ENCODE measurements around the gene MBNL3.
"Not testable (repeated sequence)": the region's sequence is repeated elsewhere in the genome, so short reads cannot be mapped to it uniquely, and the experiment has no call there.

The MBNL3 gene

DNA sequence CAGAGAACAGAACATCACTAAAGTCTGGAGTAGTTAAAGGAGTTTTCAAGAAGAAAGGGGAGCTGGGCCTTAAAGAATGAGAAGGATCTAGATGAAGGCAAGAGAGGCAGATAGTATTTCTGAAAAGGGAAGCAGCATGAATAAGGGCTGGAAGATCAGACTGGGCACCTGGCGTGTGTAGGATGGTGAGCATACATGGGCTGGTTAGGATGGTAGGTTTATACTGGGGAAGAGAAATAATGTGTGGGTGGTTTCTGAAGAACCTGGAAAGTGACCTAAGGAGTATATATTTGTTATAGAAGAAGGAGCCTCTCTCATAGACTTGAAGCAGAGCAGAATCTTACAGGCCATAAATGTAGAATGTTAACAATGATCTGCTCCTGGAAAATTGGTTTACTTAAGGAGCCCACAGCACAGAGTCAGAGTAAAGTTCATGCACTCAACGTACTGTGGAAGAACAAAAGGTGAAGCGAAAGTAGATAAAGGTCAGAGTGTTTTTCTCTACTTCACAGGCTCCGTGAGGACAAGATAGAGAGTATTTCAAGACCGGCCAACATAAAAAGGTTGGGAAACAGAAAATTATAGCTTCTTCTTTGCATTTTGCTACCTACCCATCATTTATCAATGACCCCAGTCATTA is 35.8 kb downstream of the MBNL3 start:
- H3K9me3 Mint-ChIP-seq, result no peaks in the 10 kb centered on the region
- no peak overlapping the region for H3K27ac Mint-ChIP-seq
- no peaks in the 10 kb centered on the region for H3K4me1 Mint-ChIP-seq
- H3K4me3 Mint-ChIP-seq, result no peak overlapping the region
- peaks cover 6% of the 10 kb centered on the region for H3K36me3 Mint-ChIP-seq
- no peaks in the 10 kb centered on the region for H3K27me3 Mint-ChIP-seq

DNA sequence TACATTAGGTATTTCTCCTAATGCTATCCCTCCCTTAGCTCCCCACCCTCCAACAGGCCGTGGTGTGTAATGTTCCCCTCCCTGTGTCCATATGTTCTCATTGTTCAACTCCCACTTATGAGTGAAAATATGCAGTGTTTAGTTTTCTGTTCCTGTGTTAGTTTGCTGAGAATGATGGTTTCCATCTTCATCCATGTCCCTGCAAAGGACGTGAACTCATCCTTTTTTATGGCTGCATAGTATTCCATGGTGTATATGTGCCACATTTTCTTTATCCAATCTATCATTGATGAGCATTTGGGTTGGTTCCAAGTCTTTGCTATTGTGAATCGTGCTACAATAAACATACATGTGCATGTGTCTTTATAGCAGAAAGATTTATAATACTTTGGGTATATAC is 42.9 kb downstream of the MBNL3 start:
- H3K9me3 Mint-ChIP-seq, H3K36me3 Mint-ChIP-seq, H3K27ac Mint-ChIP-seq, H3K27me3 Mint-ChIP-seq, H3K4me3 Mint-ChIP-seq, H3K4me1 Mint-ChIP-seq: not testable (repeated sequence)

DNA sequence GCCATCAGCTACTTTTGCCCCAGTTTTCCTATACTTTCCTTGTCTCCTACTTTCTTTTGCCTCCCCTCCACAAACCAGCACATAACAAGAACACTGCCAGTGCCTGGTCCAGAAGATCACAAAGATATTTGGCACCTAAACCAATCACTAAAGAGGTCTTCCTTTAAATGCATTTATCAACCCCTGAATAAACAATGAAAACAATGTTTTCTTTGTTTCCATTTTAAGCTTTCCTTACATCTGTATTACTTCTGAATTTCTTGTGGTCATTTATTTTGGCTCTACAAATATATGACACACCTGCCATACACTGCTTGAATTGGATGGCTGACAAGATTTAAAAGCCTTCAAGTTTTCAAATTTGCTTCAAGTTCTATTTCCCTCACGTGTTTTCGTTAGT is 43.9 kb downstream of the MBNL3 start:
- Mint-ChIP-seq H3K27ac (no peak overlapping the region), H3K27me3 (no peaks in the 10 kb centered on the region), H3K4me1 (peaks cover 4% of the 10 kb centered on the region), H3K9me3 (no peaks in the 10 kb centered on the region), H3K36me3 (peaks cover 2% of the 10 kb centered on the region), H3K4me3 (no peak overlapping the region)

DNA sequence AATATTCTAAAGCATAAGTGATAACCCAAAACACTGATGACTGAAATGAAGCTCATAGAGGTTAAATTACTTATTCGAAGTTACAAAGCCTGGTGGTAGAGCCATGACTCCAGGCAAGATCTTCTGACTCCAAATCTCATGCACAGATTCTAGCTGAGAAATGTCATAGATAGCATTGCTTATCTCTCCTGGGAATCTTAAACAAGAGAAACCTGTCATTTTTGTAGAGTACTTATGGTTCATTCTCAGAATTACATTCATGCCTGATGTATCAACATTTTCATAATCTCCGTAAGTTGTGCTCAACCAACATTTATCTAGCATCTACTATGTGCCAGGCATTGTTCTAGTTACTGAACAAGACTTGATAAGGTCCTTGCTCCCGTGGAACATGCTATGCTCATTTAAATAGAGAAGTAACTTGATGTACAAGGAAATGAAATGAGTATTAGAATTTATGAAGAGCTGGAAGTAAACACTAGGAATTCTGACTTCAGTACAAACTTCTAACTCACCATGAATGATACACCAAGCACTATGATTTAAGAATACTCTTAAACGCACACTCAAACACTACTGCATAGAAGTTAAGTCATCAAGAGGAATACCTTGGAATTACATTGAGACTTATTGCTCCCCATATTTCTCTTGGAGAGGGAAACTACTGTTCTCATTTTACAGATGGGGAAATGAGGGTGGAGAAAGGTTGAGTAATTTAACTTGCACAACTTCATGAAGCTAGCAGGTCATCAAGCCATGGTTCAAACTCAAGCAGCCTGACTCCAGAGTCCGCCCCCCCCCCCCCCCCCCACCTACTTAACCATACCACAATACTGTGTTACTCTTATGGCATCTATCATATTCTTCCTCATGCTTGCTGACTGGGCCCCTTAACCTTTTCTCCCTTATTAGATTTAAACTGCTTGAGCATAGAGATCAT is 45.4 kb downstream of the MBNL3 start:
- peaks cover 4% of the 10 kb centered on the region for H3K4me1 Mint-ChIP-seq
- no peak overlapping the region for H3K27ac Mint-ChIP-seq
- no peak overlapping the region for H3K4me3 Mint-ChIP-seq
- H3K9me3 Mint-ChIP-seq, result no peaks in the 10 kb centered on the region
- H3K36me3 Mint-ChIP-seq, result peaks cover 2% of the 10 kb centered on the region
- H3K27me3 Mint-ChIP-seq, result no peaks in the 10 kb centered on the region

DNA sequence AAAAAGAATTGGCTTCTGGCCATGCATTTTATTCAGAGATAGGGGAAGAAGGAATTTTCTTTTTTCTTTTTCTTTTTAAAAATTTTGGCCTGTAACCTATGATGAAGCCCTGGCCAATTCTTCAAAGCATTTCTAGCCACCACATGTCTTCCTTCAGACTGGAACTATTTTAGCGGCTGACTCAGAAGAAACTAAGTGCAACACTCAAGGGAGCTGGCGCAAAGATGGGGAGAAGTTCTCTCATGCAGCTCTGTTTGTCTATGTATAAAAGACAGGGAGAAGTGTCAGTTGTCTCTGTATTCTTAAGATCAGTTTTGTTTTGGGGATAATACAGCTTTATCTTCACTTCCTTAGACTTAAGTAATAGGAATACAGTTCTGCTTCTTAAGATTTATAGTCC is 46.1 kb downstream of the MBNL3 start:
- no peaks in the 10 kb centered on the region for H3K27me3 Mint-ChIP-seq
- peaks cover 4% of the 10 kb centered on the region for H3K4me1 Mint-ChIP-seq
- H3K27ac Mint-ChIP-seq, result no peak overlapping the region
- peaks cover 2% of the 10 kb centered on the region for H3K36me3 Mint-ChIP-seq
- H3K9me3 Mint-ChIP-seq, result no peaks in the 10 kb centered on the region
- no peak overlapping the region for H3K4me3 Mint-ChIP-seq

DNA sequence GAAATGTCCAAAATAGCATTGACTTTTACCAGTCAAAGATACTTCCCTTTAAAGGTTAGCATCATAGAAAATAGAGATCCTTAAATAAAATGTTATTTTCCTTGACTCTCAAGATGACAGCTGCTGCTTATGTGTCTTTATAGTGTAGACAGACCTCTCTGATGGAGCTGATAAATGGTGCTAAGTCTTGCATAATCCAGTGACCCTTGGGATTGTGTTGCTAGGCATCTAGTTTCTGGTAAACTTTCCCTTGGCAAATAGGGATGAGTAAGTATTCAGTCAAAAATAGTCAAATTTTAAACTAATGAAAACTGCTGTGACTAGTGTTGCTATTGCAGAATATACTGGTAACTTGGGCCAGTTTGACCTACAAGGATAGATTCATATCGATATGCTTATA is 53.6 kb downstream of the MBNL3 start:
- H3K9me3 Mint-ChIP-seq, result no peaks in the 10 kb centered on the region
- H3K4me3 Mint-ChIP-seq, result no peak overlapping the region
- H3K27me3 Mint-ChIP-seq, result no peaks in the 10 kb centered on the region
- H3K4me1 Mint-ChIP-seq, result no peaks in the 10 kb centered on the region
- H3K27ac Mint-ChIP-seq, result no peak overlapping the region
- peaks cover 7% of the 10 kb centered on the region for H3K36me3 Mint-ChIP-seq

DNA sequence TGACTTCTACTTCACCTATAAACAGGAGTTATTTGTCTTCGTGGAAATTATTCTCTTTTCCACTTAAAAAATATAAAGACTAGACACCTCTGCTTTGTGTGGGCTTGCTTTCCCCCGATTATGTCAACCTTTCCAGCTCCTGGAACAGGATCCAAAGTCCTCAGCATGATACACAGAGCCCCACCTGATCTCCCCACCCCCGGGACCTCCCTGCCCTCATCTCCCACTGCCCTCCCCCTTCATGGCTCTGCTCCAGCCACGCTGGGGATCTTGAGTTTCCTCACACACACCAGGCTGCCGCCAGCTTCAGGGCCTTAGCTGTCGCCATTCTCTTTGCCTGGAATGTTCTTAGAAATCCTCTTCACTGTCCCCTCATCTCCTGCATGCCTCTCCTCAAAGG is 55.3 kb downstream of the MBNL3 start:
- Mint-ChIP-seq H3K4me1 (no peaks in the 10 kb centered on the region), H3K27ac (no peak overlapping the region), H3K4me3 (no peak overlapping the region), H3K27me3 (no peaks in the 10 kb centered on the region), H3K9me3 (no peaks in the 10 kb centered on the region), H3K36me3 (peaks cover 7% of the 10 kb centered on the region)

DNA sequence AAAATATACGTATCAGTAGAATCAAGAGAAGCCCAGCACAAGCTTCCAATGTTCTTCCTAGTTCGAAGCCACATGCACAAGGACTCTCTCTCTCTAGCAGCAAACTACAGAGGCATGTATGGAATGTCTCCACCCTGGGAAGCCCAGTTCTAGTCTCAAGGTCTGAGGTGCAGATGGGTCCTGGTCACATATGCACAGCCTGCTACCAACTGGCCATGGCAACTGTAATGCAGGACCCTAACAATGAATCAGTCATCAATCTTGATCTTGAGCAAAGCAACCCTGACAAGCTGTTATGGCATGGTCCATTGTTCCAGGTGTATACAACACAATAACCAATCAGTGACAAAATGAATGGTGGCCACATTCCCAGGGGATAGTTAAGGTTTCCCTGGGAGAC is 55.8 kb downstream of the MBNL3 start:
- Mint-ChIP-seq H3K4me1 (no peaks in the 10 kb centered on the region), H3K27ac (no peak overlapping the region), H3K9me3 (no peaks in the 10 kb centered on the region), H3K36me3 (peaks cover 9% of the 10 kb centered on the region), H3K27me3 (no peaks in the 10 kb centered on the region), H3K4me3 (no peak overlapping the region)

DNA sequence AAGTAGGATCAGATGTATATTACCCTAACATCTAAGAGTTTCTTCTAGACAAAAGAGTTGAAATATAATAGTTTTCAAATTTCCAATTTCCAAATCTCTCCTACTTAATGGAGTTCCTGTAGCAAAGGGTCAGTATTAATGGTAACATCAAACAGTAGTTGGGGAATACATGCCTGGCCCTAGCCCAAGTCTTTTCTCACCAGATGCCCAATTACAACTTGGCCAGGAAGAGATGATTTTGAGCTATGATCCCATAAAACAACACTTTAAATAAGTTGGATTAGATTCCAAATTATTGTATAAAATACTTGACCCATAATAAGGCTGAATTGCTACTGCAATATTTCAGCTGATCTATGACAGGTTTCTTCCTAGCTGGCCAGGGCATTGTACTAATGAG is 59.9 kb downstream of the MBNL3 start:
- Mint-ChIP-seq H3K9me3 (no peaks in the 10 kb centered on the region), H3K36me3 (peaks cover 5% of the 10 kb centered on the region), H3K4me1 (peaks cover 7% of the 10 kb centered on the region), H3K27me3 (no peaks in the 10 kb centered on the region), H3K4me3 (no peak overlapping the region), H3K27ac (no peak overlapping the region)

DNA sequence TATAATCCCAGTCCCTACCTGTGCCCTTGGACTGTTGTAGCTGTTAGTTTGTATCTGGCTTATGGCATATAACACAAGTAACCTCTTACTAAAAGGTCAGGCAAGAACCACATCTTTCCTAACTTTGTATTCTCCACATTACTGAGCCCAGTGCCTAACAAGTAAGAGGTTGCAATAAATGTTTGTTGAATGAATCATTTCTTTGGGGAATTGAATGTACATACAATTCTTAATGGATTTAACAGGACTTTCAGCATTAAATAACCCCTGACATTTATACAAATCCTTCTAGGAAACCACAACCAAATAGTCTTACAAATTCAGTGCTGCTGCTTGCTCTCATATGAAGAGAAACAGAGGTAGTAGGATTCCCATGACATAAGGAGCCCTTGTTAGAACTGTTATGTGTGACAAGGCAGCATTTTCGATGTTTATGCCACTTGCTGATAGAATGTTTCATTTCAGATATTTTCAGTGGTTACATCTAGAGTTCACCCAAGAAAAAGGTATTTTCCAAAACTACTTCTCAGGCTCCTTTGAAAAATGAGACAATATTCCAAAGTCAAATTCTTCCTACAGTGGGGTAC is 62.0 kb downstream of the MBNL3 start:
- no peak overlapping the region for H3K27ac Mint-ChIP-seq
- H3K9me3 Mint-ChIP-seq, result no peaks in the 10 kb centered on the region
- H3K4me3 Mint-ChIP-seq, result no peak overlapping the region
- H3K36me3 Mint-ChIP-seq, result peaks cover 3% of the 10 kb centered on the region
- peaks cover 7% of the 10 kb centered on the region for H3K4me1 Mint-ChIP-seq
- no peaks in the 10 kb centered on the region for H3K27me3 Mint-ChIP-seq

DNA sequence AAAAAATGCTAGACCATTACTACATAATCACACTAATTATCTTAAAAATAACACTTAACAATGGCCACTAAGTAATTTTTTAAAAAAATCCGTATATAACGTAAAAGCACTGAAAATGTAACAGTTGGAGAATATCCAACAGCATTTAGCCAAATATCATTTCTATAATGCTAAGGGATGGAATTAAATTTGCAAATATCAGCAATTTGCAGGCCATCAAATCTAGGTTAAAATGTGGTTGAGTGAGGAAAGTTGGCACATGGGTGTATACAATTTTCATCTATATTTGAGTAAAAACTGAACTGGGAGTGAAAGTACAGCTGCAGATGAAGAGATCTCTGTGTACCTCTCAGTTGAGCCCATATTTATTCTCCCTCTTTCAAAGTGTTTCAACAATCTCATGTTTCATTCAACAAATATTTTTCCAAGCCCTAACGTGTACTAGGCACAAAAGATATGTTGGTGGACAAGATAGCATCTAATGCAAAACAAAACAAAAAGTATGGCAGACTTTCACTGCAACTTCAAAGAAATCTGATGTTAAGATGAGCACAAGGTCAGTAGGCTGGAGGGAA is 63.0 kb downstream of the MBNL3 start:
- no peaks in the 10 kb centered on the region for H3K9me3 Mint-ChIP-seq
- no peaks in the 10 kb centered on the region for H3K27me3 Mint-ChIP-seq
- peaks cover 3% of the 10 kb centered on the region for H3K36me3 Mint-ChIP-seq
- no peak overlapping the region for H3K4me3 Mint-ChIP-seq
- H3K27ac Mint-ChIP-seq, result no peak overlapping the region
- H3K4me1 Mint-ChIP-seq, result peaks cover 7% of the 10 kb centered on the region

DNA sequence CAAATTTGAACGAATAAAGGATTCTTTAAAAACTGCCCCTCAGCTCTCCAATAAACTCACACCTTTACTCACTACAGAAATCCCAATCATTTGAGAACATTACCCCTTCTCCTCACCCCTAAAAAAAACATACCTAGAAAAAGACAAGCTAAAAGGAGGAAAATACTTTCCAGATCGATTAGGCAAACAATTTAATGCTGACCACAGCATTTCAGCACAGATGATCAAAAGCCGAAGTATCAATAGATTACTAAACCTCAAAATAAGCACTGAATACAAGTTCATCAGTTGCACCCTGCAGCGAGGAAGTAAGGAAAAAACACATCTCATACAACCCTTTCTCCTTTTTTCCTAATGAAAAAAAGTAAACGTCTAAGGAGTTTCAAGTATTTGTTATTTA is 65.5 kb downstream of the MBNL3 start:
- no peak overlapping the region for H3K27ac Mint-ChIP-seq
- no peak overlapping the region for H3K4me3 Mint-ChIP-seq
- H3K9me3 Mint-ChIP-seq, result no peaks in the 10 kb centered on the region
- H3K36me3 Mint-ChIP-seq, result peaks cover 3% of the 10 kb centered on the region
- no peaks in the 10 kb centered on the region for H3K27me3 Mint-ChIP-seq
- peaks cover 7% of the 10 kb centered on the region for H3K4me1 Mint-ChIP-seq

DNA sequence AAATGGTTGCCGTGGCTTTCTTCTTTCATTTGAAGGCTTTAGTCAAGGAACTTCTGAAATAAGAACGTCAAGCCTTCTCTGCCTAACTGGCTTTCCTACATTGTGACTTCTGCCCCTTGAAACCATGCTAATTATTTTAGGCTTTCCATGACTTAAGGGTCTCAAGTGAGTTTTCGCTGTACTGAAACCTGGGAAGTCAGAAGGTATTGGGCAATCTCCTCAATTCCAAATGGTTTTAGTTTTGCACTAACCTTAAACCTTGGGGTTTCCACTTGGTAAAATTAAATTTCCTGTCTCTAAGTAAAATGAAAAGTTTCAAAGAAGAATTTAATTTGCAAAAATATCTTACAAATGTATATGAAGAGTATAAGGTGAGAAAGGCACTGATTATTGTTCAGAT is 73.8 kb downstream of the MBNL3 start:
- H3K27me3 Mint-ChIP-seq, result no peaks in the 10 kb centered on the region
- H3K4me3 Mint-ChIP-seq, result no peak overlapping the region
- no peak overlapping the region for H3K27ac Mint-ChIP-seq
- H3K36me3 Mint-ChIP-seq, result no peaks in the 10 kb centered on the region
- H3K4me1 Mint-ChIP-seq, result peaks cover 5% of the 10 kb centered on the region
- H3K9me3 Mint-ChIP-seq, result no peaks in the 10 kb centered on the region

DNA sequence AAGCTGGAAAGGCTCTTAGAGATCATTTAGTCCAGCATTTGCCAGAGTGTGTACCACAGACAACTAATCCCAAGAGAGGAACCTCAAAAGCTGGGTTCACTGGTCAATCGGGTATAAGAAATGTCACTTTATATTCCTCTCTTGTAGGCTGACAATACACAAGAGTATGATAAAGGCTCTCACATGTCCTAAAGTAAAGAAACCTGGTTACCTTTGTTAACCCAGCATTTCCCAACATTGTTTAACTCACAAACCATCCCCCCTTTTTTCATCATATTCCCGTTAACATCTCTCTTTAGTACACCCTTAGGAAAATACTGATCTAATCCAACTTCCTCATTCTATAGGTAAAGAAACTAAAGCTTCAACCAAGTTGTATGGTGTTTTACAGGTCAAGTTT is 74.4 kb downstream of the MBNL3 start:
- H3K4me3 Mint-ChIP-seq, result no peak overlapping the region
- H3K9me3 Mint-ChIP-seq, result no peaks in the 10 kb centered on the region
- H3K27ac Mint-ChIP-seq, result no peak overlapping the region
- no peaks in the 10 kb centered on the region for H3K36me3 Mint-ChIP-seq
- H3K27me3 Mint-ChIP-seq, result no peaks in the 10 kb centered on the region
- peaks cover 10% of the 10 kb centered on the region for H3K4me1 Mint-ChIP-seq

DNA sequence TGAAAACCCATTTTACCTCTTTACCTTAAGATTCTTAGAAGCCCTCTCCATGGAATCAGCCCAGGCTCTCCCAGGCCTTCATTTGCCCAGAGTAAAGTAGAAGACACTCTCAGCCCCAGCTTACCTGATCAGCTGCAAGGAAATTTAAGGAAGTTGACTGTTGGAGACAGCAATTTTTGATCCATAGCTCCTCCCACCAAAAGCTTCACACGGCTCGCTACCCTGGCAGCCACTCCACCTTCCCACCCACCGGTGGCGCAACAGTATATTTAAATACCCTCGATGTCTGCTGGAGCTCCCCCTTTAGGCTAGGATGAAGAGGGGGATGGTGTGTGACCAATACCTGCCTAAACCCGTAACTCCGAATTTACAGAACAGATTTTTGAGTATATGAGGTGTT is 75.4 kb downstream of the MBNL3 start:
- Mint-ChIP-seq H3K9me3 (no peaks in the 10 kb centered on the region), H3K27me3 (no peaks in the 10 kb centered on the region), H3K4me1 (peaks cover 10% of the 10 kb centered on the region), H3K36me3 (no peaks in the 10 kb centered on the region), H3K27ac (peak overlapping the region; percentile 59), H3K4me3 (no peak overlapping the region)

DNA sequence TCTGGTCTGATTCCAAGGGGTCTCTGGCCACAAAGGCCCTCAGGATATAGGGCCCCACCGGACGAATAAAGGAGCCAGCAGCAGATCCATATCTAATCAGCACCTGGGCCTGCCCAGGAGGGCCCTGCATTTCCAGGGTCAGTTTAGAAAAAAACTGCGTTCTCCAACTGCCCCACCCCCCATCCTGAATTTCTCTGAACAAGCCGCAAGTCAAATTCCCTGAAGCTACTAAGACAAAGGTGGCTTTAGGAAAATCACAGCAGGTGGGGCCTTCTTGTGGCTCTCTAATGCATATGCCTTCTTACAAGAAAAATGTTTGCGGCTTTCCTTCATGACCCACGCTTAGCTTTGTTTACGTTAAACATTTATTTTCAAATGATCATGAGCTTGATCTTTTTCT is 76.6 kb downstream of the MBNL3 start:
- H3K27ac Mint-ChIP-seq, result no peak overlapping the region
- H3K4me3 Mint-ChIP-seq, result no peak overlapping the region
- H3K9me3 Mint-ChIP-seq, result no peaks in the 10 kb centered on the region
- H3K4me1 Mint-ChIP-seq, result peaks cover 15% of the 10 kb centered on the region
- H3K36me3 Mint-ChIP-seq, result no peaks in the 10 kb centered on the region
- H3K27me3 Mint-ChIP-seq, result no peaks in the 10 kb centered on the region

Data from activated naive CD4-positive, alpha-beta T cell treated with anti-CD3 and anti-CD28 coated beads, Interleukin-2, amount 50 U/mL, for 24 hours (primary cell).